RWPE2 (cell line): ENCODE results near the gene LETMD1.

ENCODE experiments used
- ATAC-seq: fragments of 200-7000 bp; cut with Tn5 transposase; 3 replicates; pipeline ENCODE4 v1.9.1; 2021; ENCODE audit warnings: low read depth
- DNase-seq: peaks from one replicate; pipeline ENCODE4 v3.0.0-alpha.2; 2020; ENCODE audit warnings: low spot score
- H3K27ac ChIP-seq: fragments of 450-650 bp; 2 replicates; pipeline ENCODE4 v1.5.1; 2017; ENCODE audit warnings: mild to moderate bottlenecking; ENCODE audit not compliant: poor library complexity, severe bottlenecking
- H3K27me3 ChIP-seq: fragments of 250-450 bp; sonication (Bioruptor Pico); 2 replicates; pipeline ENCODE4 v1.5.1; 2021; ENCODE audit warnings: mild to moderate bottlenecking, moderate library complexity; ENCODE audit not compliant: insufficient read depth, poor library complexity, severe bottlenecking
- H3K36me3 ChIP-seq: fragments of 250-450 bp; sonication (Bioruptor Pico); 2 replicates; pipeline ENCODE4 v1.5.1; 2020; ENCODE audit warnings: low read depth, mild to moderate bottlenecking, moderate library complexity
- H3K4me1 ChIP-seq: fragments of 250-450 bp; sonication (Bioruptor Pico); 2 replicates; pipeline ENCODE4 v1.5.1; 2021; ENCODE audit warnings: mild to moderate bottlenecking, moderate library complexity; ENCODE audit not compliant: insufficient read depth, poor library complexity, severe bottlenecking
- H3K4me3 ChIP-seq: fragments of 250-450 bp; sonication (Bioruptor Pico); 2 replicates; pipeline ENCODE4 v1.5.1; 2021; ENCODE audit warnings: mild to moderate bottlenecking, moderate library complexity; ENCODE audit not compliant: severe bottlenecking
- H3K9me3 ChIP-seq: fragments of 250-450 bp; sonication (Bioruptor Pico); 2 replicates; pipeline ENCODE4 v1.5.1; 2021; ENCODE audit warnings: mild to moderate bottlenecking, moderate library complexity; ENCODE audit not compliant: severe bottlenecking
- CTCF ChIP-seq: fragments of 450-650 bp; IDR thresholded peaks from one replicate; pipeline ENCODE4 v1.5.1; 2017; ENCODE audit warnings: mild to moderate bottlenecking, moderate library complexity; ENCODE audit not compliant: poor library complexity, severe bottlenecking

The LETMD1 gene

DNA sequence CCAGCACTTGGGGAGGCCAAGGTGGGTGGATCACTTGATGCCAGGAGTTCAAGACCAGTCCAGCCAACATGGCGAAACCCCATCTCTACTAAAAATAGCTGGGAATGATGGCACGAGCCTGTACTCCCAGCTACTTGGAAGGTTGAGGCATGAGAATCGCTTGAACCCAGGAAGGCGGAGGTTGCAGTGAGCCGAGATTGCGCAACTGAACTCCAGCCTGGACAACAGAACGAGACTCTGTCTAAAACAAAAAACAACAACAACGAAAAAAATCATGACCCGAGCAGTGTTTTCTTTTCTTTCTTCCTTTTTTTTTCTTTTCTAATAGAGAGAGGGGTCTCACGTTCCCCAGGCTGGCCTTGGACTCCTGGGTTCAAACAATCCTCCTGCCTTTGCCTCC is 38.8 kb downstream of the LETMD1 start:
- Histone ChIP-seq H3K9me3 (no peaks in the 10 kb centered on the region), H3K4me1 (peaks cover 2% of the 10 kb centered on the region), H3K27ac (no peak overlapping the region), H3K27me3 (no peaks in the 10 kb centered on the region), H3K4me3 (no peak overlapping the region), H3K36me3 (peaks cover 3% of the 10 kb centered on the region; the same call in 1 of the 2 replicates)
- ATAC-seq (no peak), DNase-seq (no peak)
- no peak for TF ChIP-seq CTCF

DNA sequence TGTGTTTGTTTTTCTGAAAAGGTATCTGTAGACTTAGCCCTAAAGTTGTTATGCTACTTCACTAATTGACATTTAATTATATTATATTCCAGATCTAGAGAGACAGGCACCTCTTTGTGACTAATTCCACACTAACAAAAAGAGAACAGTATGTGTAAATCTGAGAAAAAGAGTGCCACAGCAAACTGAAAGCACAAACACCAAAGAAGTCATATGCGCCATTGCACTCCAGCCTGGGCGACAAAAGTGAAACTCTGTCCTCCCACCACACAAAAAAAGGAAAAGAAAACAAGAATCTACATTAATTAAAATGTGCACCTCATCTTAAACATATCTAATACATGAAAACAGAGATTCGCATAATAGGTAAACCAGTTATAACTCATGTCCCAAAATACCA is 39.7 kb downstream of the LETMD1 start:
- no peak for TF ChIP-seq CTCF
- Histone ChIP-seq H3K27ac (no peak overlapping the region), H3K9me3 (no peaks in the 10 kb centered on the region), H3K27me3 (no peaks in the 10 kb centered on the region), H3K4me3 (no peak overlapping the region), H3K4me1 (no peaks in the 10 kb centered on the region), H3K36me3 (peaks cover 7% of the 10 kb centered on the region; the same call in 1 of the 2 replicates)
- no peak for DNase-seq
- no peak for ATAC-seq

DNA sequence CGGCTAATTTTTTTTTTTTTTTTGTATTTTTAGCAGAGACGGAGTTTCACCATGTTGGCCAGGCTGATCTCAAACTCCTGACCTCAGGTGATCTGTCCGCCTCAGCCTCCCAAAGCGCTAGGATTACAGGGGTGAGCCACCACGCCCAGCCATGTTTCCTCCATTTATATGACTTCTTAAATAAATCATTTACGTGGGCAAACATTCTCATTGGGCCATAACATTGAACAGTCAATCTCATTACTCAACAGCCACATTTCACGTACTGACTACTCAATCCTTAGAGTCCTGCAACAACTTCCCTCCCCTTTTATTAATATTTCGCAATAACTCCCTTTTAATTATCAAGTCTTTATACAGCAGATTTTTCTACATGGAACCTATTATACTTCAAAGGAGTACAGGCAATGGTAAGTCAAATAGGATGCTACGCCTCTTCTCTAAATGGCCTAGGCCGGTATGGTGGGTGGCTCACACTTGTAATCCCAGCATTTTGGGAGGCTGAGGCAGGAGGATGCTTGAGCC is 42.6 kb downstream of the LETMD1 start:
- ATAC-seq, result no peak

DNA sequence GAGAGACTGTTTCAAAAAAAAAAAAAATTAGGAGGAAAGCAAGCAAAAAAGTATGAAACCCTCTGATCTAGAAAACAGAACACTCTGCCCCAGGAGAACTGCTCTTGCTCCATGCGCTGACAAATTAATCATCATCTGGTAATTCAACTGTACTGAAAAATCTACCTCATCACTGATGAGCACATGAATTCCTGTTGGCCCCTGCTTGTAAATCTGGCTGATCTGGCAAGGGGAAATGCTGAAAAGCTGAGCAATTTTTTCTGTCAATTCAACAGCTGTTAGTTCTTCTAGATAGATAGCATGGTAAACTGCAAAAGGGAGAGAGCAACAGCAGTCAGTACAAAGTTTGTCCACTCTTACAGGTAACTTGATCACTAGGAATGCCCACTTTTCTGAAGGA is 50.5 kb downstream of the LETMD1 start:
- H3K4me1 ChIP-seq, result no peaks in the 10 kb centered on the region
- peaks cover 87% of the 10 kb centered on the region for H3K36me3 ChIP-seq
- no peak for TF ChIP-seq CTCF
- H3K27ac ChIP-seq, result no peak overlapping the region
- ATAC-seq, result no peak
- DNase-seq, result no peak
- H3K27me3 ChIP-seq, result no peaks in the 10 kb centered on the region
- H3K4me3 ChIP-seq, result no peak overlapping the region
- no peaks in the 10 kb centered on the region for H3K9me3 ChIP-seq

More for the DNA sequence above, 42.6 kb downstream of the LETMD1 start:
- DNase-seq, result no peak
- Histone ChIP-seq H3K4me3 (no peak overlapping the region), H3K36me3 (peaks cover 27% of the 10 kb centered on the region), H3K27me3 (no peaks in the 10 kb centered on the region), H3K9me3 (no peaks in the 10 kb centered on the region), H3K4me1 (no peaks in the 10 kb centered on the region), H3K27ac (no peak overlapping the region)
- TF ChIP-seq CTCF, result no peak

GRCh38 chr12:51103977-51104376 is 55.9 kb downstream of the LETMD1 start:
- Histone ChIP-seq H3K27me3 (no peaks in the 10 kb centered on the region), H3K27ac (no peak overlapping the region), H3K4me3 (no peak overlapping the region), H3K36me3 (peaks cover 91% of the 10 kb centered on the region), H3K9me3 (no peaks in the 10 kb centered on the region), H3K4me1 (no peaks in the 10 kb centered on the region)
- DNase-seq (no peak), ATAC-seq (no peak)
- no peak for TF ChIP-seq CTCF
